Ectodermal cell (in vitro differentiated cells): ENCODE data around the gene NYAP2.

Experiments
- H3K27ac ChIP-seq: 2 replicates; pipeline ENCODE4 v1.7.0; 2013; ENCODE audit warnings: mild to moderate bottlenecking, low read depth, low read length; ENCODE audit not compliant: insufficient read depth, poor library complexity, severe bottlenecking
- H3K27me3 ChIP-seq: 2 replicates; pipeline ENCODE4 v1.7.0; 2013; ENCODE audit warnings: mild to moderate bottlenecking, low read length; ENCODE audit not compliant: insufficient read depth, control insufficient read depth, poor library complexity, severe bottlenecking
- H3K36me3 ChIP-seq: one replicate; pipeline ENCODE4 v1.7.0; 2013; ENCODE audit warnings: low read length; ENCODE audit not compliant: control insufficient read depth, insufficient read depth
- H3K4me1 ChIP-seq: one replicate; pipeline ENCODE4 v1.7.0; 2013; ENCODE audit warnings: low read length; ENCODE audit not compliant: control insufficient read depth, insufficient read depth
- H3K4me3 ChIP-seq: 2 replicates; pipeline ENCODE4 v1.7.0; 2013; ENCODE audit warnings: low read depth, low read length, control low read depth; ENCODE audit not compliant: insufficient read depth
- H3K9me3 ChIP-seq: 2 replicates; pipeline ENCODE4 v1.7.0; 2013; ENCODE audit warnings: mild to moderate bottlenecking, low read length, moderate library complexity; ENCODE audit not compliant: control insufficient read depth
- WGBS, 2 experiments: methylation state at CpG; one replicate each; pipeline ENCODE4 v1.1.7; 2013; ENCODE audit warnings: missing lambda C conversion rate in 2 of 2; 5-methylcytosine and 5-hydroxymethylcytosine counted together

Gene NYAP2

DNA sequence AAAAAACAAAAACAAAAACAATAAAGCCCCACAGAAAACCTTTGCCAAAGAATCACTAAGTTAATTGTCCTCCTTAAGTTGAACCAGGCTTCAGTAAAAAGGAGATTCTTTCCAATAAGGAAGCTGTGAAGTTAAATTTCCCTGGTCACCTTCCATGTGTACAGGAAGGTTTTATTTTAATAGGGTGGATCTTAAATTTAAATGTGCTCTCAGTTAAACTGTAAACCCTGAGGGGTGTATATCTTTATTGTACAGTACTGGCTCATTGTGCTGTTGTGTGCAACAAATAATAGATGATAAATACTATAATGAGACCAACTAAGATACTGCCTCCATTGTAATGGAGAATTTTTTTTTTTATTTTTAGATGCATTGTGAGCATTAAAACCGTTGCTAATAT, 97.1 kb downstream of the NYAP2 start:
- Histone ChIP-seq H3K4me3 (no peak overlapping the region), H3K9me3 (no peaks in the 10 kb centered on the region), H3K27me3 (no peaks in the 10 kb centered on the region), H3K36me3 (no peaks in the 10 kb centered on the region), H3K27ac (no peak overlapping the region), H3K4me1 (no peaks in the 10 kb centered on the region)
- 88 to 96% methylated on average over 1 of the region's 1 CpG for whole genome bisulfite sequencing, 2 experiments

DNA sequence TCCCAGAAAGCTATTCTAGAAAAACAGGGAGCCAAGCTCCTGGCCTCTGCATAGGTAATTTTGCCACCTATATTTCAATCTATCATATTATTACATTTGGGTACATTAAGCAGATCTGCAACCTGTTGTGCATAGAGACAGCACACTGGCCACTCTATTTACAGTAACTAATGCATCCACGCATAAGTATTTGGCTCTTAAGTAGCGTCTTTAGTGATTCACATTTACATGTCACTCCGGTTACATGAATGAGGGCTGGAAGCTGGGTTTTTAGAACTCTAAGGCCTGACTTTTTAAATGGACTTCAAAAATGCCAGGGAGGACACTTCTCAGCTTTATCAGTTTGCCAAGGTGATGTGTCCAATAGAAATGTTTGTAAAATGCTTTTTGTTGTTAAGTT, 97.7 kb downstream of the NYAP2 start:
- no peaks in the 10 kb centered on the region for H3K4me1 ChIP-seq
- no peaks in the 10 kb centered on the region for H3K36me3 ChIP-seq
- 76 to 81% methylated on average over 3 of the region's 3 CpGs for WGBS, 2 experiments
- no peak overlapping the region for H3K4me3 ChIP-seq
- no peaks in the 10 kb centered on the region for H3K27me3 ChIP-seq
- no peaks in the 10 kb centered on the region for H3K9me3 ChIP-seq
- no peak overlapping the region for H3K27ac ChIP-seq

DNA sequence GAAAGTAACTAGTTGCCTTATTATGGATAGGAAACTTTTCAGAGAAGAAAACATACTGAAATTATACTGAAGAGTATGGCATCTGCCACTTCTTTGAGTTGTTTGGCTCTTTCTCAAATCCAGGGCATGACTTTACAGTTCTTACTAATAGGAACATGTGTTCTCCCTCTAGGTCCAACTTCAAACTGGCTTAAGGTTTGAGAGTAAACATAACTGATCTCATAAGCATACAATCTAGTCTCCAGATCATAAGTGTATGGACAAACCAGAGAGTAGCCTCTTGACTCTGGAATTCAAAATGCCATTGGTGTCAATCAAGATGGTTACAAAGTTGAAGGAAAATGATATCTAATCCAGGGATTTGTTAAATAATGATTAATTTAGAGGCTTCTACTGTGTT, 101.5 kb downstream of the NYAP2 start:
- Histone ChIP-seq H3K4me3 (no peak overlapping the region), H3K27me3 (no peaks in the 10 kb centered on the region), H3K27ac (no peak overlapping the region), H3K4me1 (no peaks in the 10 kb centered on the region), H3K9me3 (no peaks in the 10 kb centered on the region), H3K36me3 (no peaks in the 10 kb centered on the region)

DNA sequence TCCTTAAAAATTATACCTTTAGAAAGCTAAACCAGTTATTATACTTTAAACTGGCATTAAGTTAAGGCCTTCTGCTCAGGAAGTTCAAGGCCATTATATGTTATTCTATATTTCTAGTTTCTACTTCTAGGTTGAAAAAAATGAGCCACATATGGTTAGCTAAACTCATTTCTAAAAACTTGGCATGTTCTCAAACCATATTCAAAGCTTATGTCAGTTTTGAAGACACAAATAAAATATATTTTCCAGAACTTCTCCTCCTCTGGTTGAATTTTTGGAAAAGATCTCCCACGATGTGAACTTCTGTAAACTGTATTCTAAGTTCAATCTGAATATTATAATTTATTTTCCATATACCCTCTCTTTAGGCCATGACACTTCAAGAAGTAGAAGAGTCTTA, 103.5 kb downstream of the NYAP2 start:
- no CpG with 5 or more reads among the region's 1 CpG for WGBS, 2 experiments
- Histone ChIP-seq H3K36me3 (no peaks in the 10 kb centered on the region), H3K9me3 (no peaks in the 10 kb centered on the region)

DNA sequence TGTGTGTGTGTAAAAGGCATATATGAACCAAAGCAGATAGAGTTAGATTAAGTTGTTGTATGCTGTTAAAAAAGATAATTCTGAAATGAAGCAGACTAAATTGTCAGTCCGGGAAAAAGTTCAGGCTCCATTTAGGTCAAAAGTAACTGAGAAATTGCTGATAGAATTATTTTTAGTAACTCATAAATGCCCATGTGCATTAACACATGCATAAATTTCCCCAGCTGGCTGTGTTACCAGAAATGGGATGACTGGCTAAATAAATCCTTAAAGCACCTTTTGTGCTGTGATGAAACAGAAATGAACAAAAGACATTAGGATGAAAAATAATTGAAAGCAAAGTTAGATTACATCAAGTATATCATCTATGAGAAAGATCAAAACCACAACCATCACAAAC, 111.3 kb downstream of the NYAP2 start:
- Histone ChIP-seq H3K27me3 (no peaks in the 10 kb centered on the region), H3K4me1 (no peaks in the 10 kb centered on the region), H3K4me3 (no peak overlapping the region), H3K36me3 (no peaks in the 10 kb centered on the region), H3K9me3 (no peaks in the 10 kb centered on the region), H3K27ac (no peak overlapping the region)
- 94 to 100% methylated on average over 1 of the region's 1 CpG for WGBS, 2 experiments

More for the DNA sequence above, 103.5 kb downstream of the NYAP2 start:
- Histone ChIP-seq H3K27ac (no peak overlapping the region), H3K27me3 (no peaks in the 10 kb centered on the region), H3K4me3 (no peak overlapping the region), H3K4me1 (no peaks in the 10 kb centered on the region)

DNA sequence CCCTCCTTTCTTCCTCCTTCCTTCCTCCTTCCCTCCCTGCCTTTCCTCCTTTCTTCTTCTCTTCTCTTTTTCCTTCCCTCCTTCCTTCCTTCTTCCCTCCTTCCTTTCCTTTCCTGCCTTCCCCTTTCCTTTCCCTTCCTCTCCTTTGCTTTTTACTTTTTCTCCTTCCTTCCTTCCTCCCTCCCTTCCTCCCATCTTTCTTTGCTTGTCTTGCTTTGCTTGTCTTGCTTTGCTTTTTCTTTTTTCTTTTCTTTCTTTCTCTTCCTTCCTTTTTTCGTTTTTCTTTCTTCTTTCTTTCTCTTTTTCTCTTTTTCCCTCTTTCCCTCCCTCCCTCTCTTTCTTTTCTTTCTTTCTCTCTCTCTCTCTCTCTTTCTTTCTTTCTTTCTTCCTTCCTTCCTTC, 113.0 kb downstream of the NYAP2 start:
- Histone ChIP-seq H3K36me3 (no peaks in the 10 kb centered on the region), H3K4me3 (no peak overlapping the region), H3K9me3 (no peaks in the 10 kb centered on the region), H3K4me1 (no peaks in the 10 kb centered on the region), H3K27ac (no peak overlapping the region), H3K27me3 (no peaks in the 10 kb centered on the region)
- 78 to 85% methylated on average over 1 of the region's 1 CpG for WGBS, 2 experiments

DNA sequence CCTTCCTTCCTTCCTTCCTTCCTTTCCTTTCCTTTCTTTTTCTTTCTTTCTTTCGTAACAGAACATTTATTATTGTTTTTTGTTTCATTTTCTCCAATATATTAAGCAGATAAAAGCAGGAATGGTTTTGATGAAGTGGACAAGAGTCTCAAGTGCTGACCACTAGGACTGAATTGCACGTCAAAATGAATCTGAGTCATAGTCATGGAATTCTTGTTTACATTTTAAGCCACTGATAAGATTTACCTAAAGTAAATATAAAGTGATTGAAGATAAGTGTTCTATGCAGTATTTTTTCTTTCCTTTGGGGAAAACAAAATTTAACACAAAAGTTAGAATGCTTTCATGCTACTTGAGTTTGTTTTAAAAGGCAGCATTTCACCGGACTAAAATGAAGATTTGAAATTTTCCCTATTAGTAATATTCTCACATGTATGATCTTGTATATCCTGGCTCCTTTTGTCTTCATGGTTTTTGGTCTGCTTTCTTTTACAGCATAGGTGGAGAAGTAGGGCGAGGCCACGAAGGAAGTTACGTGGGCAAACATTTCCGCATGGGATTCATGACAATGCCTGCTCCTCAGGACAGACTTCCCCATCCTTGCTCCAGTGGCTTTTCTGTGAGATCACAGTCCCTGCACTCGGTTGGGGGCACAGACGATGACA, 113.5 kb downstream of the NYAP2 start:
- no peak overlapping the region for H3K27ac ChIP-seq
- no peaks in the 10 kb centered on the region for H3K27me3 ChIP-seq
- H3K4me3 ChIP-seq: no peak overlapping the region
- no peaks in the 10 kb centered on the region for H3K4me1 ChIP-seq
- whole genome bisulfite sequencing, 2 experiments: 87 to 88% methylated on average over 7 to 8 of the region's 9 CpGs
- no peaks in the 10 kb centered on the region for H3K9me3 ChIP-seq
- no peaks in the 10 kb centered on the region for H3K36me3 ChIP-seq

DNA sequence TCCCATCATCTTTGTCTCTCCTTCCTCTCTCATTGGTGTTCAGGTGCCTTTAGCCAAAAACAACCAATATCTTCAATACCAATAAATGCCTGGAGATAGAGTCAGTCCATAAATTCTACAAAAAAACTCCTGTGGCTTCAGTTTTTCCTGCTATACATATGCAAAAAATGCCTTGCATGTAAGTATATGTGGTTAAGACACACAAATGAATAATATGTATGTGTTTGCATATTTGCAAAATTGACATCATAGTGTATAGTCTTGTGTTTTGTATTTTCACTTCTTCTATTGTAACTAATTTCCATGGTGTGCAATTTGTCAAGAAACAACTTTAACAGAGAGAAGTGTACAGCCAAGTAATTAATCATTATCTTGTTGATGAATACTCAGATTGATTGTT, 115.5 kb downstream of the NYAP2 start:
- no peaks in the 10 kb centered on the region for H3K27me3 ChIP-seq
- no peak overlapping the region for H3K4me3 ChIP-seq
- H3K36me3 ChIP-seq: no peaks in the 10 kb centered on the region
- no peaks in the 10 kb centered on the region for H3K4me1 ChIP-seq
- H3K9me3 ChIP-seq: no peaks in the 10 kb centered on the region
- no peak overlapping the region for H3K27ac ChIP-seq

DNA sequence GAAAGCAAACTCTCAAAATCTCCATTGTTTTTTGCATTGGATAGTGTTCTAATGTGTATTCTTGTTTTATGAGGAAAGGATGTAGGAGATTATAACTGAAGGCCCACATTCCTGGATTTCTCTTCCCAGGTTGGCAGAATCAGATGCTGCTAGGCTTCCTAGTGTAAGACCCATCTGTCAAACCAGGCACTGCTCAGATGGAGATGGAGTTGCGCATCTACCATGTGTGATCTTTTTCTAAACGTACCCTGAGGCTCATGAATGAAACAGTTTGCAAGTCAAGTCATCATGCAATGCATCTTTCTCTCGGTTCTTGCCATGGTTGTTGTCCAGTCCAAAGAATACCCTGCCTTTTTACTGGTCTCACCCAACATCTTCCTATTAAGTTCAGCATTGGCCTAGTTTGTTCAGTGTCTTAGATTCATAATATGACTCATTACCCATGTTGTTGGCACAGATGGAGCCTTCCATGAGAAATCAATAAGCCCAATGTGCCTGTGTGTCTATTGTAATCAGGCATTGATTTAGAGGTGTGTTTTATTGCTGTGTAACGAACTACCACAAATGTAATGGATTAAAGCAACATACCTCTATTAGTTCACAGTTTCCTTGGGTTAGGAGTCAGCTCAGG, 127.4 kb downstream of the NYAP2 start:
- no peaks in the 10 kb centered on the region for H3K27me3 ChIP-seq
- 91 to 94% methylated on average over 3 to 4 of the region's 4 CpGs for WGBS, 2 experiments
- H3K27ac ChIP-seq: no peak overlapping the region
- no peaks in the 10 kb centered on the region for H3K9me3 ChIP-seq
- H3K36me3 ChIP-seq: no peaks in the 10 kb centered on the region
- no peaks in the 10 kb centered on the region for H3K4me1 ChIP-seq
- H3K4me3 ChIP-seq: no peak overlapping the region

DNA sequence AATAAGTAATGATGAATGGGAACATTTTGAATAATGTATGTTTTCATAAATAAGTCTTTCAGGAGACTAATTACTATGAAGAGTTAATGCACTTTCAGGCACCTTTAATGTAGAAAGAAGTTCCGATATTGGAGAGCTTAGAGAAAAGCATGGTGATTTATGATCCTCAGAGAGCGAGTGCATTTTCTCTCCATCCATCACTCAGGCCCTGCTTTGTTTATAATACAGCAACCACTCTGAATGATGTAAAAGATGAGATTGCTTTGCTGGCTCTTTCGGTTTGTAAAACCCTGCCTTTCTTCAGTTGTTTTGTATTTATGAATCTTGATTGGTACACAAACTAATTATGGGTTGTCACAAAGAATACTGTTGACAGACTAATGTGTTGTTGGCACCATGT, 132.0 kb downstream of the NYAP2 start:
- no peaks in the 10 kb centered on the region for H3K36me3 ChIP-seq
- H3K4me1 ChIP-seq: peaks cover 2% of the 10 kb centered on the region
- WGBS, 2 experiments: 86 to 100% methylated on average over 3 of the region's 3 CpGs
- no peaks in the 10 kb centered on the region for H3K27me3 ChIP-seq
- H3K4me3 ChIP-seq: no peak overlapping the region
- H3K27ac ChIP-seq: no peak overlapping the region
- no peaks in the 10 kb centered on the region for H3K9me3 ChIP-seq
